Measurements from ENCODE around the gene REEP2. TPM values are rescaled to one million over a fixed set of nuclear protein-coding genes. Genes with fewer than 3 reads are reported as not detected.
A peak's percentile ranks its signal among the peaks of the same experiment; 100 is the strongest.

REEP2 gene
- total and polyA plus RNA-seq, 8 donors = 0.41 to 22.6 (median 2.3) TPM

DNA sequence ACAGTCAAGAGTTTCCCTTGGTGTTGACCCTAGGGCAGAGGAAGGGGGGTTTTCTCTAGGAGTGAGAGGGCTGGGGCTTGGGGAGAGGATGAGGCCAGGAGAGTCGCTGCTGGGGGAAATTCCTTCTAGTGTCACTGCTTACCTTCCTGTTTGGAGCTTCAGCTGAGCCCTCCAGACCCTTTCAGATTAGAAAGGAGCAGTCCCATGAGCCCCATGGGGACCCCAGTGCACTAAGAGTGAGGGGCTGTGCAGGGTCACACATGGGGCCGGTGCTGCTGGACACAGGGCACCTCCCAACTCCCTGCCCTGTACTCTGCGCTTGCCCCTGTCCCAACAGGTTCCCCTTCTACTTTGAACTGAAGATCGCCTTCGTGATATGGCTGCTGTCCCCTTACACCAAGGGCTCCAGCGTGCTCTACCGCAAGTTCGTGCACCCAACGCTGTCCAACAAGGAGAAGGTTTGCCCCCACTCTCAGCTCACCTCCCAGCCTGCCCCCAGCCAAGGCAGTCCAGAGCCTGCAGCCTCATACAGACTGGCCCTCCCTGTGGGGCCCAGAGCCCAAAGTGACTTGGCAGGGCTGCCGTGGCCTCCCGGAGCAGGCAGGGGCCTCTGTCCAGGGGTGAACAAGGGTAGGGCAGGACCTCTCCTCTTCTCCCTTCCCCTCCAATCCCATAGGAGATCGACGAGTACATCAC is 5.4 kb downstream of the REEP2 start:
- no peak overlapping the region for H3K27ac ChIP-seq
- H3K36me3 ChIP-seq = no peaks in the 10 kb centered on the region
- no peaks in the 10 kb centered on the region for H3K4me1 ChIP-seq
- DNase-seq (peak in 1 of 6 donors; percentile 30), FAIRE-seq (no peak), ATAC-seq (no peak)
- 84 to 90% methylated on average over 13 of the region's 13 CpGs for WGBS, 2 donors
- no peaks in the 10 kb centered on the region for H3K27me3 ChIP-seq
- H3K4me3 ChIP-seq = no peak overlapping the region
- TF ChIP-seq, protein P1, sequence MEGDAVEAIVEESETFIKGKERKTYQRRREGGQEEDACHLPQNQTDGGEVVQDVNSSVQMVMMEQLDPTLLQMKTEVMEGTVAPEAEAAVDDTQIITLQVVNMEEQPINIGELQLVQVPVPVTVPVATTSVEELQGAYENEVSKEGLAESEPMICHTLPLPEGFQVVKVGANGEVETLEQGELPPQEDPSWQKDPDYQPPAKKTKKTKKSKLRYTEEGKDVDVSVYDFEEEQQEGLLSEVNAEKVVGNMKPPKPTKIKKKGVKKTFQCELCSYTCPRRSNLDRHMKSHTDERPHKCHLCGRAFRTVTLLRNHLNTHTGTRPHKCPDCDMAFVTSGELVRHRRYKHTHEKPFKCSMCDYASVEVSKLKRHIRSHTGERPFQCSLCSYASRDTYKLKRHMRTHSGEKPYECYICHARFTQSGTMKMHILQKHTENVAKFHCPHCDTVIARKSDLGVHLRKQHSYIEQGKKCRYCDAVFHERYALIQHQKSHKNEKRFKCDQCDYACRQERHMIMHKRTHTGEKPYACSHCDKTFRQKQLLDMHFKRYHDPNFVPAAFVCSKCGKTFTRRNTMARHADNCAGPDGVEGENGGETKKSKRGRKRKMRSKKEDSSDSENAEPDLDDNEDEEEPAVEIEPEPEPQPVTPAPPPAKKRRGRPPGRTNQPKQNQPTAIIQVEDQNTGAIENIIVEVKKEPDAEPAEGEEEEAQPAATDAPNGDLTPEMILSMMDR (IDR thresholded peaks at IDR 0.05) = no peak
- intact Hi-C loops (cut with DNase I) = no loop called here
- H3K9me3 ChIP-seq = no peaks in the 10 kb centered on the region

DNA sequence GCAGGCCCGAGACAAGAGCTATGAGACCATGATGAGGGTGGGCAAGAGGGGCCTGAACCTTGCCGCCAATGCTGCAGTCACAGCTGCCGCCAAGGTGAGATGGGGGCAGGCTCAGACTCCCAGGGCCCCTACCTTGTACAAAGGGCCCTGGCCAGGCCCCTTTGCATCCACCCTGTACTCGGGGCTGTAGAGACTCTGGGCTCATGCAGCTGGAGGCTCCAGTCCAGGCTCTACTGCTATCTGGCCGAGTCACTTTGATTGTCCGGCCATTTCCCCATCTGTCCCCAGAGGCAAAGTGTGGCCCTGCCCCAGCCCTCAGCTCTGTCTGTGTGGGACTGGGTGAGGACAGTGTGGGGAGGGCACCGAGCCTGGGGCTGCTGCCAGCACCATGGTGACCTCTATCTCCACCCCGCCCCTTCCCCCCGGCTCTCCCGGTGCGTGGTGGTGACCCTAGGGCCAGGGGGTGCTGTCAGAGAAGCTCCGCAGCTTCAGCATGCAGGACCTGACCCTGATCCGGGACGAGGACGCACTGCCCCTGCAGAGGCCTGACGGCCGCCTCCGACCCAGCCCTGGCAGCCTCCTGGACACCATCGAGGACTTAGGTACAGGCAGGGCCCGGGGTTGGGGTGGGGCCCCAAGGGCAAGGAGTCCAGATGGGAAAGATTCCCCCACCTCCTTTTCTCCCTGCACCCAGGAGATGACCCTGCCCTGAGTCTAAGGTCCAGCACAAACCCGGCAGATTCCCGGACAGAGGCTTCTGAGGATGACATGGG is 6.1 kb downstream of the REEP2 start:
- no peak for FAIRE-seq
- TF ChIP-seq, protein P1 (IDR thresholded peaks at IDR 0.05) = no peak
- H3K36me3 ChIP-seq = no peaks in the 10 kb centered on the region
- ATAC-seq = no peak
- intact Hi-C loops (cut with DNase I) = loop anchor here in 1 of 3 donors (5.0 kb wide), 1 partner anchor 57 kb away; no protein-coding TSS in a partner anchor
- DNase-seq = peak in 2 of 6 donors; percentile 55 to 71
- no peak overlapping the region for H3K4me3 ChIP-seq
- H3K27ac ChIP-seq = no peak overlapping the region
- no peaks in the 10 kb centered on the region for H3K9me3 ChIP-seq
- WGBS, 2 donors = 79 to 85% methylated on average over 22 of the region's 22 CpGs
- H3K27me3 ChIP-seq = no peaks in the 10 kb centered on the region
- H3K4me1 ChIP-seq = no peaks in the 10 kb centered on the region

DNA sequence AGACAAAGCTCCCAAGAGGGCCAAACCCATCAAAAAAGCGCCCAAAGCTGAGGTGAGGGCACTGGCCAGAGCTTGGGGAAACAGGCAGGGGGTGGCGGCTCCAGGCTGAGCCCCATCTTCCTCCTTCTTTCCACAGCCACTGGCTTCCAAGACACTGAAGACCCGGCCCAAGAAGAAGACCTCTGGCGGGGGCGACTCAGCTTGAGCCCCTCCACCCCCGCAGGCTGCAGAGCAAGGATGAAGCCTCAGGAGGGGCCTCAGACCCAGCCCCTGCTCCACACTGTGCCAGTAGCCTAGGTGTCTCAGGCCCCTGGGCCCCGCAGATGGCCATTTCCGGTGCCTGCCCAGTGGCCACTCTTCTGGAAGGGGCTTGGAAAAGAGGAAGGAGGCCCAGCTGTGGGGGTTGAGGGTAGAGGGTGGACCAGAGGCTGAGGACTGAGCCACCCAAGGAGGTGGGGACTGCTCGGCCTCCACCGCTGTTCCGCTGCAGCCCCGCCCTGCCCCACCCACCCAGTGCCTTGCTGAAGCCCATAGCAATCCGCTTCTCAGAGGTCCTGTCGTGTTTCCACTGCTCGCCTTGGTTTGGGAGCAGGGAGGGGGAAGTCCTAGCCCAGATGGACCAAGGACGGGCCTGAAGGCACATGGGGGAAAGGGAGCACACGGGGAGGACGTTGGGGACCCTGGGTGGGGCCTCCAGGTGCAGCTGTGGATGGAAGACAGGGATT is 6.9 kb downstream of the REEP2 start:
- no peaks in the 10 kb centered on the region for H3K36me3 ChIP-seq
- H3K4me3 ChIP-seq = no peak overlapping the region
- intact Hi-C loops (cut with DNase I) = loop anchor here in 1 of 3 donors (5.0 kb wide), 1 partner anchor 57 kb away; no protein-coding TSS in a partner anchor
- DNase-seq (peak in 2 of 6 donors; percentile 48 to 67), ATAC-seq (no peak), FAIRE-seq (no peak)
- no peaks in the 10 kb centered on the region for H3K9me3 ChIP-seq
- 77 to 81% methylated on average over 15 to 18 of the region's 18 CpGs for WGBS, 2 donors
- no peaks in the 10 kb centered on the region for H3K27me3 ChIP-seq
- no peaks in the 10 kb centered on the region for H3K4me1 ChIP-seq
- TF ChIP-seq, protein P1 (IDR thresholded peaks at IDR 0.05) = no peak
- no peak overlapping the region for H3K27ac ChIP-seq

DNA sequence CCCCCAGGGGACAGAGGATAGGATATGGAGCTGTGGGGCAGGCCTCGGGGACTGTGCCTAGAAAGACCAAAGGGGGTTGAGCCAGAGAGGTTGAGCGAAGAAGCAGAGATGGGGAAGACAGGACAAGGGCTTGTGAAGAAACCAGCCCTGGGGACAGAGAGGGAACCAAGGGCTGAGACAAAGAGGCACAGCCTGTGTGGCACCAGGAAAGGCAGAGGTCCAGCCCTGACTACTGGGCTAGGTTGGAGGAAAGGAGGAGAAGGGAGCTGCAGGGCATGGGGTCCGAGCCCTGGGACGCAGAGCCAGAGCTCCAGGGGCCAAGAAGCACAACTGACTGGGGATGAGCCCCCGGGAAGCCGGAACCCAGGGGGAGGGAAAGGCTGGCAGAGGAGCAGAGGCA is 9.2 kb downstream of the REEP2 start:
- 74 to 89% methylated on average over 6 of the region's 6 CpGs for WGBS, 2 donors

More for the DNA sequence above, 9.2 kb downstream of the REEP2 start:
- ATAC-seq (no peak), FAIRE-seq (no peak), DNase-seq (peak in 1 of 6 donors; percentile 47)
- Histone ChIP-seq H3K4me1 (no peaks in the 10 kb centered on the region), H3K27ac (no peak overlapping the region), H3K27me3 (no peaks in the 10 kb centered on the region), H3K4me3 (no peak overlapping the region), H3K9me3 (no peaks in the 10 kb centered on the region), H3K36me3 (no peaks in the 10 kb centered on the region)
- TF ChIP-seq, protein P1 (IDR thresholded peaks at IDR 0.05) = no peak
- intact Hi-C loops (cut with DNase I) = loop anchor here in 1 of 3 donors (5.0 kb wide), 1 partner anchor 54 kb away; no protein-coding TSS in a partner anchor
